Hepatocyte (in vitro differentiated cells): ENCODE measurements around the gene ERC2.

Experiments
- CTCF ChIP-seq: fragments of 200-600 bp; sonication (generic); IDR thresholded peaks from 2 replicates; pipeline ENCODE4 v1.5.1; 2016; ENCODE audit warnings: antibody characterized with exemption, mild to moderate bottlenecking; ENCODE audit not compliant: poor library complexity
- EZH2phosphoT487 ChIP-seq: fragments of 200-600 bp; sonication (generic); IDR thresholded peaks from one replicate; pipeline ENCODE4 v1.6.1; 2018; ENCODE audit warnings: antibody characterized with exemption, mild to moderate bottlenecking, low read depth, moderate library complexity; ENCODE audit not compliant: unreplicated experiment, severe bottlenecking

GRCh38 chr3:56314842-56315241, 153.4 kb downstream of the ERC2 start:
- TF ChIP-seq CTCF (no peak), EZH2phosphoT487 (no peak)
